Occipital lobe (tissue), 2 donors: ENCODE results near the gene SC5D. TPM values are rescaled to one million over a fixed set of nuclear protein-coding genes. Genes with fewer than 3 reads are reported as not detected.

Experiments
- DNase-seq: peaks from one replicate; lab custom pipeline; 2025; lab: John Stamatoyannopoulos, UW
- total RNA-seq: library from RNA; depleted of rRNA; stranded (reverse); fragments of >200 nt; gene quantifications from one replicate; pipeline ENCODE4 v1.2.3, GENCODE V29; 2014

Gene SC5D
- 159 TPM for total RNA-seq

GRCh38 chr11:121292495-121293287, at the start of gene SC5D:
SC5D (plus strand) TSS chr11:121292771; CDS start chr11:121303376, 10,605 bp downstream.
- peak; percentile 94 for DNase-seq

- no peak for DNase-seq
Measured at GRCh38 chr11:121244884-121245283, 47.7 kb upstream of the SC5D start.

GRCh38 chr11:121246021-121246768, 46.4 kb upstream of the SC5D start:
- no peak for DNase-seq

- DNase-seq: no peak
Measured at GRCh38 chr11:121246769-121247035, 45.9 kb upstream of the SC5D start.

- DNase-seq: no peak
Measured at GRCh38 chr11:121248496-121248895, 44.1 kb upstream of the SC5D start.

GRCh38 chr11:121249039-121249663, 43.4 kb upstream of the SC5D start:
- DNase-seq: no peak

GRCh38 chr11:121250843-121251242, 41.7 kb upstream of the SC5D start:
- DNase-seq: no peak

- no peak for DNase-seq
Measured at GRCh38 chr11:121253951-121254350, 38.6 kb upstream of the SC5D start.

- no peak for DNase-seq
Measured at GRCh38 chr11:121254756-121255155, 37.8 kb upstream of the SC5D start.

GRCh38 chr11:121255473-121256125, 37.0 kb upstream of the SC5D start:
- DNase-seq: no peak

- DNase-seq: no peak
Measured at GRCh38 chr11:121257289-121257688, 35.3 kb upstream of the SC5D start.

- no peak for DNase-seq
Measured at GRCh38 chr11:121257976-121258375, 34.6 kb upstream of the SC5D start.

GRCh38 chr11:121265586-121265985, 27.0 kb upstream of the SC5D start:
- no peak for DNase-seq

- no peak for DNase-seq
Measured at GRCh38 chr11:121268581-121268980, 24.0 kb upstream of the SC5D start.

- peak; percentile 22 for DNase-seq
Measured at GRCh38 chr11:121270001-121270678, 22.4 kb upstream of the SC5D start.

GRCh38 chr11:121274332-121274991, 18.1 kb upstream of the SC5D start:
- DNase-seq: no peak

- DNase-seq: no peak
Measured at GRCh38 chr11:121281698-121282097, 10.9 kb upstream of the SC5D start.

GRCh38 chr11:121282386-121282785, 10.2 kb upstream of the SC5D start:
- DNase-seq: no peak

GRCh38 chr11:121282886-121283502, 9.6 kb upstream of the SC5D start:
- DNase-seq: no peak

GRCh38 chr11:121291319-121291718, 1.3 kb upstream of the SC5D start:
- DNase-seq: no peak
